HG03025 (cell line): ENCODE data around the gene DDX20.
"Not testable (repeated sequence)": the region's sequence is repeated elsewhere in the genome, so short reads cannot be mapped to it uniquely, and the experiment has no call there.

Experiments used
- ATAC-seq: cut with Tn5 transposase; IDR thresholded peaks from one replicate; pipeline ENCODE4 v1.9.1; 2021; ENCODE audit warnings: mild to moderate bottlenecking, moderate library complexity; ENCODE audit not compliant: unreplicated experiment, low FRiP score

Gene DDX20

GRCh38 chr1:111786669-111787207 is 31.0 kb downstream of the DDX20 start:
- no peak for ATAC-seq

DNA sequence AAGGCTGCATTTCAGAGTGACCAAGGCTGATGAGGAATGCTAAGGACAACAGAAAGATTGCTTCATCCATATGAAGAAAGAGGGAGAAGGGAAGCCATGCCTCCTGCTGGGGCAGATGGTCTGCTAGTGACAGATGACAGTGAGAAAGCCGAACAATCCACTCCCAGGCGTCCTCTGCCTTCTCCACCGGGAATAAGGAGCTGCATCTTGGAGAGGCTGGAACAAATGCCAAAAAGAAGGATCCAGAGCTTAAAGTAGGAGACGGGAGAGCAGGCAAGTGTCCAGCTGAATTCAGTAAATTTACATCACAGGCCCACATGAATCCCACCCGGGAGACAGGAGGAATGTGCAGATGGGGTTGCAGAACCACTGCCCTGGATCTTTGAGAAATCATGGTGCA is 33.4 kb downstream of the DDX20 start:
- no peak for ATAC-seq

DNA sequence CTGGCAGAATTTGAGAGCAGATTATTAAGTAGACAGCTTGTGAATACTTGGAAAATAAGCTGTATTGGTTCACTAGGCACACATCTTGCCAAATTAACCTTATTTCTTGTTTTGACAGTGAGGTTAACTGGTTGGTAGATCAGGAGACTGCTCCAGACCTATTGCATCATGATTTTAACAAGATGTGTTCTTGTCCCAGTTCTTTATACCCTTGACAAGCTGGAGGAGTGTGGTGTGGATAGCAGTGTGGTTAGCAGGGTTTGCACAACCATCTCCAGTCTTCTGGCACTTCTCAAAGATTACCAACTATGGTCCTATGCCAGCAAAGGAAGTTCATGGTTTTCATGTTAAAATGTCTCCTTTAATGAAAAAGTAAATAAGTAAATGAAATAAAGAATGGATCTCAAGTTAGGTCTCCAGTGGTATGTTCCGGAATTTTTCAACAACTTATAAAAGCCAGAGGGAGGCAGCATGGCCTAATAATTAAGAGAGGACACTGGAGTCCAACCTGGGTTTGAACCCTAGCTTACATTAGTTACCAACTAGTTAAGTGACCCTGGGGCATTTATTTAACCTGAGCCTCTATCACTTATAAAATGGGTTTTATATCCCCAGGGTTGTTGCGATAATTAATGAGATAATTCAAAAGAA is 34.1 kb downstream of the DDX20 start:
- ATAC-seq = no peak

GRCh38 chr1:111791776-111792175 is 36.1 kb downstream of the DDX20 start:
- no peak for ATAC-seq

DNA sequence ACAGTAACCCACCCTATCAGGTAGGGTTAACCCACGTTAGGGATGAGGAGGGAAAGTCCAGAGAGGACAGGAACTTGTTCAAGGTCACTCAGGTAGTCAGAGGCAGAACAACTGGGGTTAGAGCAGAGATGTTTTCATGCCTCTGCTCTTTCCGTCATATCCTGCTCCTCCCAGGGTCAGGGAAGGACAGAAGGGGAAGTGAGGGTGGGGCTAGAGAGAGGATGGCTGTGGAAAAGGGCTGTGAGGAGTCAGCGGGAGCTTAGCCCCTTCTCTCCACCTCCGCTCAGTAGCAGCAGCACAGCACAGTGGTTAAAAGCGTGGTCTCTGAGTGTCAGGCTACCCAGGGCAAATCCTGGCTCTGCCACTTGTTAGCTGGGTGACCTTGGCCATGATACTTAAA is 36.5 kb downstream of the DDX20 start:
- no peak for ATAC-seq

DNA sequence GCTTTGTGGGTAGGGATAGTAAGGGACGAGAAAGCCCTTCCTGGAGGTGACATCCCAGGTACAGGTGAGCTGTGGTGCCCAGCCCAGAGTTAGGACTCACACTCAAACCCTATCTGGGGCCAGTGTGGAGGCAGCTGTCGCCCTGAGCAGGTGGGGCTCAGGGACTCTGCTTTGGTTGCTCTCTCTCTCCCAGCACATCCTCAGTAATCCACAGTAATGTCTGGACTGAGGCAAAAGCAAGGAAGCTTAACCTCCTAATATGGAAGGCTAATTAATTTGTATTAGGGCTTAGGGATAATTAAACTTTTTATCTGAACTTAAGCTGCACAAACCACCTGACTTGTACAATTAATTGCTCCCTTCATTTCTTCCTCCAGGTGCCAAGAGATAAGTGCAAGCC is 38.2 kb downstream of the DDX20 start:
- no peak for ATAC-seq

DNA sequence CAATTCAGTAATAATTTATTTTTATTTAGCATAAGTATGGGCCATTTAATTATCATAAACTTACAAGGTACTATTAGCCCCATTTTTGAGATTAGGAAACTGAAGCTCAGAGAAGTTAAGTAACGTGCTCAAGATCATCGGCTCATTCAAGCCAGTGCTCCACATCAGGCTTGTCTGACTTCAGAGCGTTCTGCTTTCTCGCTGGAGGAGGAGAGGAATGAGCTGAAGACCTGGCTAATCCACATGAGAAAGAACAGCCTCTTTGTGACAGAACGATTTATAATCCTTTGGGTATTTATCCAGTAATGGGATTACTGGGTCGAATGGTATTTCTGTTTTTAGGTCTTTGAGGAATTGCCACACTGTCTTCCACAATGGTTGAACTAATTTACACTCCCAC is 39.7 kb downstream of the DDX20 start:
- ATAC-seq = no peak

GRCh38 chr1:111798580-111798979 is 42.9 kb downstream of the DDX20 start:
- ATAC-seq = no peak

GRCh38 chr1:111799722-111800121 is 44.0 kb downstream of the DDX20 start:
- ATAC-seq = not testable (repeated sequence)

- ATAC-seq = no peak
Observed at GRCh38 chr1:111801071-111801850, 45.6 kb downstream of the DDX20 start.

GRCh38 chr1:111802110-111802509 is 46.4 kb downstream of the DDX20 start:
- no peak for ATAC-seq

DNA sequence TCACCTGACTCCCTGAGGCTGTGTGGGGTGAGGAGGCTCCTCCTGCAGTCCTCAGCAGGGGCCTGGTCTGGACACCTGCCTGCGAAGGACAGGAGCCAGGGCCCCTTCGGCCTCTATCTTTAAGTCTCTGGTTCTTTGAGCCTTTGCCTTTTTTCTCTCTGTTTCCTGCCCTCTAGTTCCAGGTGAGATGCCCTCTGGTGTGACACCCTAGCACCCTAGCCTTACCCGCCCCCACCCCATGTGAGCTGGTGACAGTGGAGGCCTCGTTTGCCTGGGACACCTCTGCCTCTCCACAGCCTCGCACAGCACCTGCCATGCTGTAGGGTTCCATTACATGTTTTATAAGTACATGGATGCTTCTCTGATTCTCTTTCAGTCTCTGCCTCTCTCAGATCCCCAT is 47.3 kb downstream of the DDX20 start:
- ATAC-seq = no peak

DNA sequence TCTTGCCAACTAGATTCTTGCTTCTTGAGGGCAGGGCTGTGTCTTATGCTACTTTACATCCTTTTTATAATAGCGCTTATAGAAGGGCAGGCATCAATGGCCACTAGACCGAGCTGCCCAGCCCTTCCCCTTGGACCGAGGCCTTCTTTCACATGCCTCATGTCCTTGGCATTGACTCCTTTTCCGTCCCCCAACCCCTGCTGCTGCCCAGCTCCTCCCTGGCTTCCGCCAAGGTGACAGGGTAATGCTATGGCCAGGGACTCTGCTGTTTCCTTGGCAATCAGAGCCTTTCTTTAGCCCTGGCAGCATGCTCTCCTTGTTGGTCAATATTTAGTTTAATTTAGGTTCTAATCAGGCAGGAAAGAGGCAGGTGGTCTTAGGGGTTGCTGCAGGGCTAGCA is 48.2 kb downstream of the DDX20 start:
- no peak for ATAC-seq

- no peak for ATAC-seq
Observed at GRCh38 chr1:111804776-111805175, 49.1 kb downstream of the DDX20 start.

DNA sequence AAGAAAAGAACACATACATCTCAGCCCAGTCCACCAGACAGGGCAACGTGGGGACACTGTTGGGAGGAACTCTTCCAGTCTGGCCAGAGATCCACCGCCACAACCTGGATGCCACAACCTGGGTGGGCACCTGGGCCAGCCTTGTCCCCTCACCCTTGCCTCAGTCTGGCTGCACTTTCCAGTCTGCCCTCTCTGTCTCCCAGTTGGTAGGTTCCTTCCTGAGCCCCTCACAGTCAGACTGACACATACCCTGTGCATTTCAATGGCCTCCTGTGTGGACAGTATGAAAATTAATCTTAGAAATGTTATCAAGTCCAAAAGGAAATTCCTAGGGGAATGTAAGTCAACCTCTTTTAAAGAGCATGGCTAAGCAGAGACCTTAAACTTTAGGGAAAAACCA is 49.5 kb downstream of the DDX20 start:
- ATAC-seq = no peak

GRCh38 chr1:111811891-111812290 is 56.2 kb downstream of the DDX20 start:
- no peak for ATAC-seq

DNA sequence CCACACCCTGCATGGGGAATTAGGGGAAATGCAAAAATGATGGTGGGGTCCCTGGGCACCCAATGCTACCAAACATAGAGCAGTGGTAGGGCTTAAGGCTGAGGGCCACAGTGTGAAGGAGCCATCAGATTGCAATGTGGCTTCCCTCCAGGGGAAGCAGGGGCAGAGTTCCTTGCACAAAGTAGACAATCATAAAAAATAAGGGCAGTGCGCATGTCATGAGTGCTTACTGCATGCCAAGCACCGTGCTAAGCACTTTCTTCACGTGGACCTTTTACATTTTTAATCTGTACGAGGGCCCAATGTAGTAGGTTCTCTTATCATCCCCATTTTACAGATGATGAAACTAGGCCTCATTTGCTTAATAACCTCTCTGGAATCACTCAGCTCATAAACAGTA is 56.6 kb downstream of the DDX20 start:
- no peak for ATAC-seq

DNA sequence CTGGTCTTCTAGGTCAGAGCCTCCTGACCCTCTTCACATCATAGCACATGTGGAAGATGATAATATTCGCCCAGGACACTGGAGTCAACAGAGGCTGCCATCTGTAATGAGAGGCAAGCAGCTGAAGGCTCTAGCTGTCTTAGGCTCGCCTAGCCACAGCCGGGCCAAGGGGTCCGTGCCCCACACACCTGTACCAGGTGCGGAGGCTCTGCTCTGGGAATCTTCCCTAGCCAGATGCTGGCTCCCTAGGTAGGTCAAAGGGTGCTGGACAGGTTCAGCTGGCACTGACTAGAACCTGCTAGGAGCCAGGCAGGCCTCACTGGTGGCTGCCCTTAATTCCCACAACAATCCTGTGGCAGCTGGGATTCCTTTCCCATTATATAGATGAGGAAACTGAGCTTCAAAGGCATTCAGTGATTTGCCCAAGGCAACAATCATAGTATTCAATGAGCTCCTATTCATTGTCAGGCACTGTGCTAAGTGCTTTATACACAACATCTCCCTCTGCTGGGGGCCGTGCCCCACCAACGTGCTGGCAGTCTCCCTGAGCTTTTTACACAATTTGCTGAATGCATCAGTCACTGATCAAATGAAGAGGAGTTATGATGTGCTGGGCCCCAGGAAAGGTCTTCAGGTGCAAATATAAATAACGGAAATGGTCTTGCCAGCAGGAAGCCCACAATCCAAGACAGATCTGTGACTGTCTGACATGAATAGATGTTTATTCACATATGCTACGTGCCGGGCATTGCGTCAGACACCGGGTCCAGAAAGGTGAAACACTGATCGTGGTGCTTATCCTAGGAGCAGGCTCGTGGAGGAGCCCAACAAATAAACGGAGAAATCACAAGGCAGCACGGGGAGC is 58.0 kb downstream of the DDX20 start:
- ATAC-seq = no peak

DNA sequence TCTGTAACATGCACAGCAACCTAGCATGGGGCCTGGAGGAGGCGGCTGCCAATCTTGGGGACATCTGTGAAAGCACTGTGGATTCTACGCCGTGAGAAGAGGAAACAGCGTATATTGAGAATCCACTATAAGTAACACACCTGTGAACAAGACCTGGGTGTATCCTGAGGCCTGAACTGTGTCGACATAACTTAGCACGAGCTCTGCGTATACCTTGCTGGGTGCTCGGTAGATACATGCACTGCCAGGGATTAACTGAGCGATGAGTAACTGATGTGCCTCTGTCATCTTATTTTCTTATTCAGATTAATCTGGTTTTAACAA is 58.6 kb downstream of the DDX20 start:
- ATAC-seq = no peak

DNA sequence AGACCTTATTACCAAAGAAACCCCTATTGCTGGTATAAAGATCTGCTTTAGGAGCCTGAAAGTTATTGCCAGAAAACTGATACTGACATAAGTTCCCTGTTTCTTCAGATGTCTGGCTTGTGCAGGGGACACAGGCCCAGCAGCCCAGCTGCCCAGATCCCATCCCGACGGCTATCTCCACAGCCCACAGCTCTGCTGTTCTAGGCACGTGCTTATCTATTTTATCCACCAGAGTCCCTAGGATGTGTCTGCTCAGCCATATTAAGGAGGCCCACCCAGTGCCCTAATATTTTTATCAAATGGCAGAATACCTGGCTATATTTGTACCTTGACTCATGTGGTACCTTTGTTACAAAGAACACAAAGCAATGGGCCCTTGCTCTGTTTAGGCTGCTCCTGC is 58.9 kb downstream of the DDX20 start:
- no peak for ATAC-seq
